ENCODE data around the gene SPEF2. TPM values are rescaled to one million over a fixed set of nuclear protein-coding genes. Genes with fewer than 3 reads are reported as not detected.
A peak's percentile ranks its signal among the peaks of the same experiment; 100 is the strongest.

The SPEF2 gene
- total and polyA plus RNA-seq, 12 donors: 3.3 to 19.7 (median 7.9) TPM

- no peaks in the 10 kb centered on the region for H3K36me3 ChIP-seq (replicated peaks in 1 of 2)
- no peaks in the 10 kb centered on the region for H3K4me1 ChIP-seq (replicated peaks in 1 of 2)
- 47 to 74% (median 64%) methylated on average over 2 of the region's 2 CpGs for WGBS, 4 donors
- no peaks in the 10 kb centered on the region for H3K27me3 ChIP-seq
- no peak for DNase-seq
- H3K4me3 ChIP-seq: no peak overlapping the region
- no peak for TF ChIP-seq CTCF (IDR thresholded peaks at IDR 0.05)
- intact Hi-C loops (cut with DNase I): no loop called here
- H3K9me3 ChIP-seq (replicated peaks in 1 of 3): no peaks in the 10 kb centered on the region
- no peak overlapping the region for H3K27ac ChIP-seq
These were observed 154.2 kb downstream of the SPEF2 start for GRCh38 chr5:35771839-35772238.

GRCh38 chr5:35773967-35774366 is 156.3 kb downstream of the SPEF2 start:
- Histone ChIP-seq H3K27ac (no peak overlapping the region), H3K4me3 (no peak overlapping the region), H3K36me3 (replicated peaks in 1 of 2) (no peaks in the 10 kb centered on the region), H3K27me3 (no peaks in the 10 kb centered on the region), H3K9me3 (replicated peaks in 1 of 3) (no peaks in the 10 kb centered on the region), H3K4me1 (replicated peaks in 1 of 2) (no peaks in the 10 kb centered on the region)
- no peak for DNase-seq
- intact Hi-C loops (cut with DNase I): no loop called here
- 67 to 83% (median 71%) methylated on average over 6 of the region's 6 CpGs for WGBS, 4 donors
- TF ChIP-seq CTCF (IDR thresholded peaks at IDR 0.05) (no peak), POLR2A (IDR thresholded peaks at IDR 0.05) (no peak)

GRCh38 chr5:35776757-35777156 is 159.1 kb downstream of the SPEF2 start:
- DNase-seq: no peak
- Histone ChIP-seq H3K36me3 (replicated peaks in 1 of 2) (no peaks in the 10 kb centered on the region), H3K4me3 (no peak overlapping the region), H3K4me1 (replicated peaks in 1 of 2) (no peaks in the 10 kb centered on the region), H3K9me3 (replicated peaks in 1 of 3) (no peaks in the 10 kb centered on the region), H3K27me3 (no peaks in the 10 kb centered on the region), H3K27ac (no peak overlapping the region)
- intact Hi-C loops (cut with DNase I): loop anchor here in 1 of 2 donors (5.0 kb wide), 1 partner anchor 151 kb away; no protein-coding TSS in a partner anchor
- TF ChIP-seq POLR2A (IDR thresholded peaks at IDR 0.05): no peak
- TF ChIP-seq CTCF (IDR thresholded peaks at IDR 0.05): no peak

GRCh38 chr5:35777358-35778087 is 159.9 kb downstream of the SPEF2 start:
- 22 to 29% (median 27%) methylated on average over 9 of the region's 9 CpGs for WGBS, 4 donors
- Histone ChIP-seq H3K4me3 (no peak overlapping the region), H3K9me3 (replicated peaks in 1 of 3) (no peaks in the 10 kb centered on the region), H3K27ac (no peak overlapping the region), H3K4me1 (replicated peaks in 1 of 2) (no peaks in the 10 kb centered on the region), H3K27me3 (no peaks in the 10 kb centered on the region), H3K36me3 (replicated peaks in 1 of 2) (no peaks in the 10 kb centered on the region)
- peak; percentile 68 to 89 (median 82) for DNase-seq
- TF ChIP-seq CTCF (IDR thresholded peaks at IDR 0.05): peak; percentile 49 to 76 (median 71)
- no peak for TF ChIP-seq POLR2A (IDR thresholded peaks at IDR 0.05)
- intact Hi-C loops (cut with DNase I): loop anchor here in 1 of 2 donors (5.0 kb wide), 1 partner anchor 150 kb away; no protein-coding TSS in a partner anchor
